Vagina (tissue), 2 donors: ENCODE measurements around the gene BRINP3.

Experiments
- CTCF ChIP-seq, 3 experiments: fragments of 450-650 bp in 2 of 3; fragments of 200-600 bp in 1 of 3; sonication (generic) in 1 of 3; IDR thresholded peaks; one replicate each; pipeline ENCODE4 v1.5.1; 2017 to 2019; ENCODE audit warnings: antibody characterized with exemption in 3 of 3, mild to moderate bottlenecking in 2 of 3, moderate library complexity in 2 of 3
- POLR2A ChIP-seq, 2 donors: fragments of 450-650 bp; IDR thresholded peaks; one replicate each; pipeline ENCODE4 v1.6.1; 2017; ENCODE audit warnings: antibody characterized with exemption in 2 of 2, mild to moderate bottlenecking in 2 of 2, moderate library complexity in 2 of 2

DNA sequence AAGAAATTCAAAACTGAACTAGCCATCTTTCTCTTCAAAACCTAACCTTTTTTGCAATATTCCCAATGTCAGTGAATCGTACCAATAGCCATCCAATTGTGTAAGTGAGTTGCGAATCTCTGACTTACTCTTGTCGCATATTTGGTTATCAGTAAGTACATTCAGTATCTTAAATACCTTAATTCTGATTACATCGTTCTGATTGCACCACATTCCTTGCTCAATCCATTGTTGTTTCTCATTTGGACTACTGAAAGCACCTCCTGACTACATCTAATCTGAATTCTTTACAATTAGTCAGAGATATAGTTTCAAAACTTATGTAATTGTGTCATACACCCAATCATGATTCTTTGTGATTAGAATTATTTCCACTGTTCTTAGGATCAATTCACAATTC is 16.8 kb upstream of the BRINP3 start:
- TF ChIP-seq POLR2A (IDR thresholded peaks at IDR 0.05) (no peak), CTCF (IDR thresholded peaks at IDR 0.05) (no peak)
